Natural killer cell (primary cell): ENCODE measurements around the gene CHRM2. TPM values are rescaled to one million over a fixed set of nuclear protein-coding genes. Genes with fewer than 3 reads are reported as not detected.

ENCODE experiments used
- ATAC-seq, 3 donors: fragments of 150-1000 bp in 2 of 3; fragments of 200-7000 bp in 1 of 3; cut with Tn5 transposase; 1 replicate in 1 of 3; 2 replicates in 2 of 3; pipeline ENCODE4 v1.10.0; 2021; ENCODE audit warnings: mild to moderate bottlenecking in 2 of 3, moderate library complexity in 2 of 3
- DNase-seq, 2 donors: peaks; one replicate each; pipeline versions ENCODE4 v3.0.0 to v3.0.0-alpha.2; 2013 to 2021; ENCODE audit warnings: mixed read lengths in 1 of 2
- H3K27ac ChIP-seq: one replicate; pipeline ENCODE4 v1.5.1; 2013; ENCODE audit warnings: mild to moderate bottlenecking, low read length
- H3K27me3 ChIP-seq: one replicate; pipeline ENCODE4 v1.6.1; 2013; ENCODE audit warnings: low read length; ENCODE audit not compliant: control insufficient read depth, insufficient read depth
- H3K36me3 ChIP-seq: one replicate; pipeline ENCODE4 v1.6.1; 2013; ENCODE audit warnings: low read length; ENCODE audit not compliant: control insufficient read depth, insufficient read depth
- H3K4me1 ChIP-seq: one replicate; pipeline ENCODE4 v1.6.1; 2013; ENCODE audit warnings: low read length; ENCODE audit not compliant: control insufficient read depth, insufficient read depth
- H3K4me3 ChIP-seq: one replicate; pipeline ENCODE4 v1.5.1; 2013; ENCODE audit warnings: low read length
- H3K9me3 ChIP-seq: one replicate; pipeline ENCODE4 v1.6.1; 2013; ENCODE audit warnings: low read length; ENCODE audit not compliant: control insufficient read depth, insufficient read depth
- H3K27ac Mint-ChIP-seq, 2 donors: one replicate each; pipeline ENCODE4 v1.8.0; 2022; ENCODE audit warnings: mild to moderate bottlenecking in 2 of 2, mixed read lengths in 2 of 2, moderate library complexity in 1 of 2
- H3K27me3 Mint-ChIP-seq, 2 donors: one replicate each; pipeline ENCODE4 v1.8.0; 2022; ENCODE audit warnings: low read depth in 2 of 2, mixed read lengths in 2 of 2
- H3K36me3 Mint-ChIP-seq: one replicate; pipeline ENCODE4 v1.8.0; 2022; ENCODE audit warnings: mixed read lengths
- H3K4me1 Mint-ChIP-seq, 2 donors: one replicate each; pipeline ENCODE4 v1.8.0; 2022; ENCODE audit warnings: mixed read lengths in 2 of 2
- H3K4me3 Mint-ChIP-seq: one replicate; pipeline ENCODE4 v1.8.0; 2022; ENCODE audit warnings: mild to moderate bottlenecking, moderate library complexity, mixed read lengths
- H3K9me3 Mint-ChIP-seq, 2 donors: one replicate each; pipeline ENCODE4 v1.8.0; 2022; ENCODE audit warnings: mixed read lengths in 2 of 2
- CTCF ChIP-seq: fragments of 200-600 bp; IDR thresholded peaks from one replicate; pipeline ENCODE4 v1.8.0; 2022; ENCODE audit warnings: antibody characterized with exemption
- WGBS: methylation state at CpG from one replicate; pipeline ENCODE4 v1.1.7; 2013; ENCODE audit warnings: missing lambda C conversion rate; ENCODE audit not compliant: insufficient coverage; 5-methylcytosine and 5-hydroxymethylcytosine counted together
- intact Hi-C: fragments of 100-400 bp; cut with micrococcal nuclease; formaldehyde crosslinking; loops from one replicate; pipeline ENCODE4 v1.14.2; 2022
- total RNA-seq, 4 donors: library from RNA; stranded (reverse); fragments of 120-200 nt in 1 of 4; gene quantifications; one replicate each; pipeline versions ENCODE4 v1.2.3 to v1.2.4, GENCODE V29; 2013 to 2022

Gene CHRM2
- total RNA-seq, 3 donors from 2014 or later (not counting 1 experiment from before 2014, with no cell fraction given), result not detected

- H3K36me3 Mint-ChIP-seq, result no peaks in the 10 kb centered on the region
- H3K9me3 Mint-ChIP-seq, result peaks cover 20% of the 10 kb centered on the region in 2 donors
- DNase-seq, result no peak
- no peak for ATAC-seq
- intact Hi-C loops, result no loop called here
- Histone ChIP-seq H3K4me1 (no peaks in the 10 kb centered on the region), H3K27me3 (no peaks in the 10 kb centered on the region), H3K4me3 (no peak overlapping the region), H3K36me3 (no peaks in the 10 kb centered on the region), H3K27ac (no peak overlapping the region), H3K9me3 (no peaks in the 10 kb centered on the region)
- 95% methylated on average over 2 of the region's 2 CpGs for WGBS
- no peaks in the 10 kb centered on the region for H3K27me3 Mint-ChIP-seq
- TF ChIP-seq CTCF, result no peak
- H3K4me1 Mint-ChIP-seq, result no peaks in the 10 kb centered on the region
- H3K4me3 Mint-ChIP-seq, result no peak overlapping the region
- no peak overlapping the region for H3K27ac Mint-ChIP-seq
These were observed 89.6 kb downstream of the CHRM2 start for GRCh38 chr7:136958016-136958415.

- DNase-seq (no peak), ATAC-seq (no peak)
- intact Hi-C loops, result no loop called here
- no peaks in the 10 kb centered on the region for H3K36me3 Mint-ChIP-seq
- H3K4me3 Mint-ChIP-seq, result no peak overlapping the region
- no peaks in the 10 kb centered on the region for H3K4me1 Mint-ChIP-seq
- Histone ChIP-seq H3K36me3 (no peaks in the 10 kb centered on the region), H3K27me3 (no peaks in the 10 kb centered on the region), H3K4me1 (no peaks in the 10 kb centered on the region), H3K27ac (no peak overlapping the region), H3K4me3 (no peak overlapping the region), H3K9me3 (no peaks in the 10 kb centered on the region)
- H3K9me3 Mint-ChIP-seq, result peaks cover 15 to 20% of the 10 kb centered on the region in 2 donors
- 63% methylated on average over 1 of the region's 1 CpG for WGBS
- no peak for TF ChIP-seq CTCF
- no peak overlapping the region for H3K27ac Mint-ChIP-seq
- no peaks in the 10 kb centered on the region for H3K27me3 Mint-ChIP-seq
These were observed 95.9 kb downstream of the CHRM2 start for GRCh38 chr7:136964347-136964746.

- WGBS, result no CpG with 5 or more reads among the region's 1 CpG
- no peak for ATAC-seq
These were observed 98.4 kb downstream of the CHRM2 start for GRCh38 chr7:136966825-136967224.

More at GRCh38 chr7:136966825-136967224, 98.4 kb downstream of the CHRM2 start:
- Histone ChIP-seq H3K4me3 (no peak overlapping the region), H3K27me3 (no peaks in the 10 kb centered on the region), H3K9me3 (no peaks in the 10 kb centered on the region), H3K36me3 (no peaks in the 10 kb centered on the region), H3K4me1 (no peaks in the 10 kb centered on the region), H3K27ac (no peak overlapping the region)
- Mint-ChIP-seq H3K27me3 (no peaks in the 10 kb centered on the region), H3K4me3 (no peak overlapping the region), H3K9me3 (peaks cover 12 to 21% of the 10 kb centered on the region in 2 donors), H3K4me1 (no peaks in the 10 kb centered on the region), H3K36me3 (no peaks in the 10 kb centered on the region), H3K27ac (no peak overlapping the region)
- no peak for TF ChIP-seq CTCF
- intact Hi-C loops, result no loop called here
- DNase-seq, result no peak
